GM12801 (cell line): ENCODE measurements around the gene TRABD2B.

Experiments
- TF ChIP-seq, protein P1 (sequence below): IDR thresholded peaks from one replicate; pipeline ENCODE4 v1.5.1; 2011; ENCODE audit warnings: control low read depth; ENCODE audit not compliant: insufficient read length; ENCODE audit errors: extremely low read depth

The TRABD2B gene

DNA sequence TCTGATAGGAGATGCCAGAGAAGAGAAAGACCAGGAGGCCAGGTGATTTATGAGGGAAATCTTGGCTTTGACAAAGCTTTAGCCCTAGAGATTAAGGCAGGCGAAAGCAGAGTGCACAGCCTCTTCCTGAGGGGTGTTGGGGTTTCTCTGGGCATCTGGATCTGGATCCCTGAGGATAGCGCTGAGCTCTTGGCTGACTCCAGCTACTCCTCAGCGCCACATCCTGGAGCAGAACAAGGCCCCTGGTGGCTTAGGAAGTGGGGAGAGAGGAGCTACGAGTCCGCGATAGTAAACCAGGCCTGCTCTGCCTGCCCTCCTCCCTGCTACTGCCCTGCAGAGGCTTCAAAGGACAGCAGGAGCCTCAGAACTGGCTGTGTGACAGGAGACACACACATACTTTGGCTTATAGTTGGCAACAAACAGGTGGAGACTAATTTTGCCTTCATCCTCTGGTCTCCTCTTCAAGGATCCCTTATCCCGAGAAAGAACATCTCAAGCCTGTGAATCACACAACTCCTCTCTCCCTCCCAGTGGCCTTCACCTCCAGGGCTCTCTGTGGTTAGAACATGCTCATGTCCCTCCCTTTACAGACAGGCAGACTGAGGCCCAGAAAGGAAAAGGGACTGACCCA is 66.9 kb downstream of the TRABD2B start:
- TF ChIP-seq, protein P1, sequence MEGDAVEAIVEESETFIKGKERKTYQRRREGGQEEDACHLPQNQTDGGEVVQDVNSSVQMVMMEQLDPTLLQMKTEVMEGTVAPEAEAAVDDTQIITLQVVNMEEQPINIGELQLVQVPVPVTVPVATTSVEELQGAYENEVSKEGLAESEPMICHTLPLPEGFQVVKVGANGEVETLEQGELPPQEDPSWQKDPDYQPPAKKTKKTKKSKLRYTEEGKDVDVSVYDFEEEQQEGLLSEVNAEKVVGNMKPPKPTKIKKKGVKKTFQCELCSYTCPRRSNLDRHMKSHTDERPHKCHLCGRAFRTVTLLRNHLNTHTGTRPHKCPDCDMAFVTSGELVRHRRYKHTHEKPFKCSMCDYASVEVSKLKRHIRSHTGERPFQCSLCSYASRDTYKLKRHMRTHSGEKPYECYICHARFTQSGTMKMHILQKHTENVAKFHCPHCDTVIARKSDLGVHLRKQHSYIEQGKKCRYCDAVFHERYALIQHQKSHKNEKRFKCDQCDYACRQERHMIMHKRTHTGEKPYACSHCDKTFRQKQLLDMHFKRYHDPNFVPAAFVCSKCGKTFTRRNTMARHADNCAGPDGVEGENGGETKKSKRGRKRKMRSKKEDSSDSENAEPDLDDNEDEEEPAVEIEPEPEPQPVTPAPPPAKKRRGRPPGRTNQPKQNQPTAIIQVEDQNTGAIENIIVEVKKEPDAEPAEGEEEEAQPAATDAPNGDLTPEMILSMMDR: no peak

DNA sequence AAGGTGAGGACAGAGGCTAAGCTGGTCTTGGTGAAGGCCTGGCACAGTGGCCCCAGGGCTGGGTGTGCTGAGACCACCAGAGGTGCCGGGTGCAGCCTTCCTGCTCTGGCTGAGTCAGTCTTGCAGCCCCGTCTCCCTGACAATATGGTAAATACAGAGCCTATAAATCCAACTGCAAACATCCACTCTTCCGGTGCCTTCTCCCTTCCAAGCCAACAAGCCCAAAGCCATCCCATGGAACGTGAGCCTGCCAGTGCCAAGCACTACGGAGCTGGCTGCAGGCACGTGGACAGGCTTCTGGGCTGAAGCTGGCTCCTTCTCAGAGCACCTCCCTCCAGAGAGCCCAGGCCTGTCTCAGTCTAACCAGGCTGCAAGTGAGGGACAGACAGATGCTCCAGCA is 70.0 kb downstream of the TRABD2B start:
- TF ChIP-seq, protein P1: no peak

DNA sequence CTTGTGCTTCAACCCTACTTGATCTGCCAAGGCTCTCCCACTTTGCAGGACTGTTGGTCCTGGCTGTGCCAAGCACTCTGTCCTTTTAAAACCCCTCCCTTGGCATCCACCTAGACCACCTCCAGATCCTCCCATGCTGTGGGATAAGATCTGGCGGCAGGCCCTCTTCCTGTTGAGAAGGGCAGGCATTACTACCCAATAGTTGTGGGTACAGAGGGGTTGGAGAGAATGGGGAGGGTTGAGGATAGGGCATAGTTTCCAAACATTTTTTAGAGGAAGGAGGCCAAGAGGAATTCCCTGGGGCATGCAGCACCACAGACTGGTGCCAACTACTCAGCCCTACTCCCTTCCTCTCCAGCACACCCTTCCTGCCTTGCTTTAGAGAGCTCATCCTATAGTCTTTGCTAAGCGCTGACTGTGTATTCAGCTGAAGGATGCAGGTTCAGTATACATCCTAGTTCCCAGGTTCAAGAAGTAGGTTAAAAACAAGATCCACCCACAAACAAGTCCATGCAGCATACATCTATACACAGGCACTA is 70.7 kb downstream of the TRABD2B start:
- TF ChIP-seq, protein P1: no peak

DNA sequence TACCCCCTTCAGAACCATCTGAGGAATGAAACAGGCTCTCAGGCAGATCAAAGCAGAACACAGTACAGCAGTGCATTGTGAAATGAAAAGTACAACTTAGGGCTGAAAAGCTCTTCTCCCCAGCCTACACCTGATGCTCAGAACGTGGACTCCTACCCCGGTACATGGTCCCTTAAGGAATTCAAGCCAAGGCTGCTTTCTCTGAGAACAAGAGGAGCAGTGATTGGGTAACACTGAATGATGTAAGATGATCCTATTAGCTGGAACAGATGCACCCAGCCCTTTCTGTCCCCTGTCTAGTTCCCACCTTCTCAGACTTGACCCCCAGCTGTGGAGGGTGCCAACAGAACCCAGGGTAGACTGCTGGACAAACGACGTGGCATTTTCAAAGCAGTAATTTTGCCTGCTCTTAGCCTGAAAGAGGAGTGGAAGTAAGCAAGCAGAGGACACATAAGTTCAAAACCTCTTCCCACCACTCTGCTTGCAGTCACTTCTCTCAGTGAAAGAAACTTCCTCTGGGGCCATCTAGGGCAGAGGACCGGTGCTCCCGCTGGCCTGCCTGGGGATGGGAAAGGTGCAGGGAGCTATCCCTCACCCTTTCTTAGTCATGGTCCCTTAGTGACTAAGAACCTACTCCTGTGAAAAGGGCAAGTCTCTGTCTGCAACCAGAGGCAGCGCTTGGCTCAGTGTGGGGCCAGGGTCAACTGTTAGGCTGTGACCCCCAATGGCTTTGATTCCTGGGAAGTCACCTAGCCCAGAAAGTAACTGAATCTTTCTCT is 72.7 kb downstream of the TRABD2B start:
- TF ChIP-seq, protein P1: no peak

DNA sequence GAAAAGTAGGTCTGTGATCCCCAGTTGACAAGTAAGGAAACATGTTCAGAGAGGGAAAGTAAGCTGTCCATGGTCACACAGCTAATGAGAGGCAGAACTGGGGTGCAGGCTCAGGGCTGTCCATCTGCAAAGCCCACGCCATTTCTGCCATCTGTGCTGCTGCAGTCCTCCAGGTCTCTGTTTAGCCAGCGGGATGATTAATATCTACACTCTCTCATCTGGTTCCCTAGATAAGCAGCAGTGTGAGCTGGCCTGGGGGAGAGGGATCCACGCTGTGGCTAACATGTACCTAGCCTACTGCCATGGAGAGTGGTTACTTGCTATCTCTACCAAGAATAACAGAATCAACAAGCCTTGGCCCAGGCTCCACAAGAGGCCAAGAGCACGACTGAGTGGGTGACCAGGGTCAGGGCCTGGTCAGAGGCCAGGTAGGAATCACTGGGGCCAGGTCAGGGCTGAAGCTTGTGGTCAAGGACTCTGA is 75.2 kb downstream of the TRABD2B start:
- TF ChIP-seq, protein P1: no peak

DNA sequence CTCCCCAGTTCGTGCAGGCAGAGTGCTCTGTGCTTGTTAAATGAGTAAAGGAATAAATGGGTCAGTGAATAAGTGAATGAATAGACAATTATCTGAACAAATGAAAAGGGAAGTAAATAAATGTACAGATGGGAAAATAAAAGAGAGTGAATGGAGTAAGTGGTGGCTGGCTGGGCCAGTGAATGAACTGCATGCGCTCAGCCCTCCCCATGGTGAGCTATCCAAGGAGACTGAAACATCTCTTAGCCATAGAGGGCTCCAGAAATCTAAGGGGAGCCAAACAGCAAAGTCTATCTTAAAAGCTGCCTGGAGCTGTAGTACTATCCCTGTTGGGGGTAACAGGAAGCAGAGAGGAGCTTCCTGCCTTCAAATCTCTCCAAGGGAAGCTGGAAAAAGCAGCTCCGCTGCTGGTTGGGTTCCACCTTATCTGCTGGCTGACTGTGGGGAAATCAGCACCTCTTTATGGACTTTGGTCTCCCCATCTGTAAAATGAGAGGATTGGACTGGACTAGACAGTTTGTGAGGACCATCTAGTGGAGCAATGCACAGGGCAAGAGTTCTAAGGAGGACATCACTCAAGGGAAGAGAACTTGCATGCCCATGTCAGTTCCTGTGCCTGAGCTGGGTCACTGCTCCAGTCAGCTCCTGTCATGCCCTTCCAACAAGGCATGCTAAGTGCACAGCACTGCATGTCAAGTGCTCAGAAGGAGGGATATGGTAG is 77.9 kb downstream of the TRABD2B start:
- TF ChIP-seq, protein P1: no peak

DNA sequence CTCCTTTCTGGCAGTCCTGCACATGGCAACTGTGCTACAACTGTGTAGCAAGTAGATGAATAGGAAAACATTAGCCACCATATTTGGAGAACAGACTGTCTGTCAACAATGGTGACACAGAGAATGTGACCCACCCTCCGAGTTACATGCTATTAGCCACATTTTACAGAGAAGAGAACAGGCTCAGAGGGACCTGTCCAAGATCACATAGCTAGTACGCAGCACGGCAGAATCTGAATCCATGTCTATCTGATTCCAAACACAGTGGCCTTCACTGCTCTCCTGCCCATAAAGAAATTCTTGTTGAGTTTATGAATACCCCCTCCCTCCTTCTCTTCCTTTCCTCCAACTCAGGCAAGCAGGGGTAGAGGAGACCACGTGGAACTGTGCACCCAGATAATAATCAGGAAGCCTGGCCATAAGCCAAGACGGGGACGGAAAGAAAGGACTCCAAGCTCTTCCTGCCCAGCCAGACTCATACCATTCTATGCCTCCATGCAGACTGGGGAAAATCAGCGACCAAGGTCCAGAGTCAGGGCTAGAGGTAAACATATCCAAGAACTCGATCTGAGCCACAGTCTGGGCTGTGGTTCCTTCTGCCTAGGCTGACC is 78.8 kb downstream of the TRABD2B start:
- TF ChIP-seq, protein P1: no peak
